ENCODE measurements around the gene ASAP2.

The ASAP2 gene

DNA sequence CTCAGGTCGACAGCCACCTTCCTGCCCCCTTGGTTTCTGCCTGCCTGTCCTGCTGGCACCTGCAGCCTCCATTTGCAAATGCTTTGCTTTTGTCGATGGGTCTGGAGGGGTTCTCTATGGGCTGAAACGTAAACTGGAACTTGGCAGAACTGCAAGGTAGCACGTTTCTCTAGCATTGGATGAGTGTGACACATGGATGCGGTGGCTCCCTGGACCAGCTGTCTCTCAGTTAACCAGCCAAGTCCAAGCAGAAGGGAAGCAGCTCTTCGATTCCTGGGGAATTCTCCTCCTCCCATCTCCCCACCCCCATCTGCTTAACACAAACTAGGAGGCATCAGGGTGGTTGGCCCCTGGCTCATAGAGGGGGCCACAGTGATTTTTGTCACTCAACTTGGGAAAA lies 159.4 kb downstream of the ASAP2 start:
- peaks cover 90% of the 10 kb centered on the region for H3K36me3 ChIP-seq (ENCODE audit: insufficient read depth, low read length)
- H3K4me1 ChIP-seq (ENCODE audit: control insufficient read depth, insufficient read depth, low read length), result peaks cover 22% of the 10 kb centered on the region

GRCh38 chr2:9370746-9371145 lies 164.1 kb downstream of the ASAP2 start:
- peak overlapping the region; percentile 18 for H3K4me2 ChIP-seq (ENCODE audit: low read length)
- no peaks in the 10 kb centered on the region for H3K27me3 ChIP-seq (ENCODE audit: control insufficient read depth, insufficient read depth, low read length)
- H3K4me3 ChIP-seq (ENCODE audit: low read length), result no peak overlapping the region
- H3K9me3 ChIP-seq (replicated peaks; ENCODE audit: low read length), result no peaks in the 10 kb centered on the region
- H3K9ac ChIP-seq (ENCODE audit: low read depth, low read length), result peak overlapping the region; percentile 13
- H3K4me1 ChIP-seq (ENCODE audit: control insufficient read depth, insufficient read depth, low read length), result peaks cover 26% of the 10 kb centered on the region
- H3K36me3 ChIP-seq (ENCODE audit: insufficient read depth, low read length), result peaks cover 85% of the 10 kb centered on the region

More for the DNA sequence above, 159.4 kb downstream of the ASAP2 start:
- H3K9ac ChIP-seq (ENCODE audit: low read depth, low read length), result no peak overlapping the region
- H3K9me3 ChIP-seq (replicated peaks; ENCODE audit: low read length), result no peaks in the 10 kb centered on the region
- no peak overlapping the region for H3K4me3 ChIP-seq (ENCODE audit: low read length)
- H3K4me2 ChIP-seq (ENCODE audit: low read length), result no peak overlapping the region
- no peaks in the 10 kb centered on the region for H3K27me3 ChIP-seq (ENCODE audit: control insufficient read depth, insufficient read depth, low read length)

DNA sequence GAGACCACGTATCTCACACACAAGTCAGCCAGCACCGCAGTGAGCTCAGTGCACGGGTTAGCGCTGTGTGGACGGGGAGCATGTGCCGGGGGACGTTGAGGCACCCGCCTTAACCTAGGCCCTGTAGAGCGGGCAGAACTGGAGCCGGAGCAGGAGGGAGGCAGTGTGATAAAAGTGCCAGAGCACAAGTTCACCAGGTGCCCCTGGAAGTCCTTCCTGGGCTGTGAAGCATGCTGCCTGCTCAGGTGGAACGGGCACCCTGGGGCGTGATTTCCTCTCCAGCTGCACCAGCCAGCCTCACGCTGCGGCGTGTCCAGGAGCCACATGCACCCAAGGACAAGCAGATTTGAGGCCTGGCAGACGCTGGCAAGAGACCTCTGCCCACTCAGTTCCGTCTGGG lies 166.4 kb downstream of the ASAP2 start:
- H3K9me3 ChIP-seq (replicated peaks; ENCODE audit: low read length), result no peaks in the 10 kb centered on the region
- no peak overlapping the region for H3K4me2 ChIP-seq (ENCODE audit: low read length)
- no peaks in the 10 kb centered on the region for H3K27me3 ChIP-seq (ENCODE audit: control insufficient read depth, insufficient read depth, low read length)
- no peak overlapping the region for H3K4me3 ChIP-seq (ENCODE audit: low read length)
- H3K9ac ChIP-seq (ENCODE audit: low read depth, low read length), result no peak overlapping the region
- peaks cover 37% of the 10 kb centered on the region for H3K4me1 ChIP-seq (ENCODE audit: control insufficient read depth, insufficient read depth, low read length)
- H3K36me3 ChIP-seq (ENCODE audit: insufficient read depth, low read length), result peaks cover 87% of the 10 kb centered on the region

DNA sequence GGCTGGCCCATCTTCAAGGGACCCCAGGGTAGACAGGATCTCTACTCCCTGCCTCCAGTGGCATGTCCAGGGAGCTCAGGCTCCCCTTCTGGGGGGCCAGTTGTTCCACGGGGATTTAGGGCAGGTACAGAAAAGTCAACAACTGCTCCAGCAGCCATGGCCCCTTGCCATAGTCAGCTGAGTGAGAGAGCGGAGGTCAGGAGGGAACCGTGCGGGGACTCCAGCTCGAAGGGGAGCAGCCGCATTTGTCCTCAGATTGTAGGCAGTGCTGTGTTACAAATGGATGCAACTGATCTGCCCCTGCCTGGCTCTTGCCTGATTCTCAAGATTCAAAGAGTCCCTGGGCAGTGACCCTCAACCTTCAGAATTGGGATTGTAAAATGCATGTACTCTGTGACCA lies 166.9 kb downstream of the ASAP2 start:
- Histone ChIP-seq H3K36me3 (ENCODE audit: insufficient read depth, low read length) (peaks cover 84% of the 10 kb centered on the region), H3K9ac (ENCODE audit: low read depth, low read length) (no peak overlapping the region), H3K27me3 (ENCODE audit: control insufficient read depth, insufficient read depth, low read length) (no peaks in the 10 kb centered on the region), H3K4me3 (ENCODE audit: low read length) (no peak overlapping the region), H3K4me2 (ENCODE audit: low read length) (no peak overlapping the region), H3K4me1 (ENCODE audit: control insufficient read depth, insufficient read depth, low read length) (peaks cover 41% of the 10 kb centered on the region), H3K9me3 (replicated peaks; ENCODE audit: low read length) (no peaks in the 10 kb centered on the region)

DNA sequence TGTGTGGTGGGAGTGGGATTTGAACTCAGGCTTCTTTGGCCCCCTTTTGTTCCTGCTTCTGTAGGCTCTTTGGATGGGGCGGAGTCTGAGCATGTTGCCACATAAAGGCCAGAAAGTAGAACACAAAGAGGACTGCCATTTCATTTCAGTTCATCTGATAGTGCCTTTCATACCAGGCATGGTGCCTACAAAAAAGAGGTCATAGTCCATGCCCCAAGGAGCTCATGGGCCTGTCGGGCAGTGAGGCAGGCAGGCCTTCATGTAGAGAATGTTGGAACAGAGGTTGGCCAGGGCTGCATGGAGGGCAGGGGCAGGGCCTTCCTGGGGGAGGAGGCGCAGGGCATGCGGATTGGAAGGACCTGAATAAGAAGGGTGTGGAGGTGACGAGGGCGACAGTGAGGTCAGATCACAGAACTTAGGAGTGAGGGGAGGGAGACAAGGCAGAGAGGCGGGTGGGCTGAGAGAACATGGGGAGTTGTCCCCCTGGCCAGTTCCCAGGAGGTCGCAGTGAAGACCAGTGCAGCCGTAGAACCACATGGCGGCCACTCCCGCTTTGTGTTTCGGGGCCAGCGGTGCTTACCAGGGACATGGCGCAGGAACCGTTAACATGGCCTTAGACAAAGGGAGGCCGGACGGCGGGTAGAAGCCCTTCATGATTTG lies 167.6 kb downstream of the ASAP2 start:
- Histone ChIP-seq H3K27me3 (ENCODE audit: control insufficient read depth, insufficient read depth, low read length) (no peaks in the 10 kb centered on the region), H3K4me3 (ENCODE audit: low read length) (no peak overlapping the region), H3K36me3 (ENCODE audit: insufficient read depth, low read length) (peaks cover 86% of the 10 kb centered on the region), H3K4me2 (ENCODE audit: low read length) (no peak overlapping the region), H3K4me1 (ENCODE audit: control insufficient read depth, insufficient read depth, low read length) (peaks cover 49% of the 10 kb centered on the region), H3K9ac (ENCODE audit: low read depth, low read length) (no peak overlapping the region), H3K9me3 (replicated peaks; ENCODE audit: low read length) (no peaks in the 10 kb centered on the region)

DNA sequence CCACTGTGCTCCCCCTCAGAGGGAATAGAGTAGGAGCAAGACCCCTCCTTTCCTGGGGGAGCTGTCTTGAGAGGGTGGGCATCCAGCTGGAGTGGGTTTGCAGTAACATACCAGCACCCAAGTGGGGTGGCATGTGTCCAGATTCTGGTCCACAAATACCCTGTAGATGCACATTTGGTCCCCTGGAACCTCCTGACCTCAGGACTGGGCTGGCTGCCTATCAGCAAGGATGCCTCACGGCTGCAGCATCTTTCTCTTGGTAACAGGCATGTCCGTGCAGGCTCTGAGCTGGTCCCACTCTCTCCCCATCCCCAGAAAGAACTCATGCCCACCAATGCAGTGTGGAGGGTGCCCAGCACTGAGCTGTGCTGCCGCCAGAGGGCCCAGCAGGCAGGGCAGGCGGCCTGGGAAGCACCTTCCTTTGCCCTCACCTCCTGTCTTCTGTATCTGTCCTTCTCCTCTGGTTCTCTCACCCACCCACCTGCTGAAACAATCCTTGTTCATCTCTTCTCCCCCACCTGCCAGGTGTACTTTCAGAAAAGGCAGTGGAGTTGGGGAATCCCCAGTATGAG lies 169.3 kb downstream of the ASAP2 start:
- H3K9me3 ChIP-seq (replicated peaks; ENCODE audit: low read length), result no peaks in the 10 kb centered on the region
- H3K4me1 ChIP-seq (ENCODE audit: control insufficient read depth, insufficient read depth, low read length), result peaks cover 48% of the 10 kb centered on the region
- H3K36me3 ChIP-seq (ENCODE audit: insufficient read depth, low read length), result peaks cover 85% of the 10 kb centered on the region
- no peaks in the 10 kb centered on the region for H3K27me3 ChIP-seq (ENCODE audit: control insufficient read depth, insufficient read depth, low read length)
- H3K4me3 ChIP-seq (ENCODE audit: low read length), result no peak overlapping the region
- H3K9ac ChIP-seq (ENCODE audit: low read depth, low read length), result no peak overlapping the region
- no peak overlapping the region for H3K4me2 ChIP-seq (ENCODE audit: low read length)

- Histone ChIP-seq H3K4me2 (ENCODE audit: low read length) (peak overlapping the region; percentile 58), H3K9ac (ENCODE audit: low read depth, low read length) (peak overlapping the region; percentile 46), H3K4me3 (ENCODE audit: low read length) (no peak overlapping the region), H3K27me3 (ENCODE audit: control insufficient read depth, insufficient read depth, low read length) (no peaks in the 10 kb centered on the region), H3K9me3 (replicated peaks; ENCODE audit: low read length) (no peaks in the 10 kb centered on the region), H3K4me1 (ENCODE audit: control insufficient read depth, insufficient read depth, low read length) (peaks cover 40% of the 10 kb centered on the region), H3K36me3 (ENCODE audit: insufficient read depth, low read length) (peaks cover 84% of the 10 kb centered on the region)
These were observed 171.0 kb downstream of the ASAP2 start for GRCh38 chr2:9377461-9378097.

DNA sequence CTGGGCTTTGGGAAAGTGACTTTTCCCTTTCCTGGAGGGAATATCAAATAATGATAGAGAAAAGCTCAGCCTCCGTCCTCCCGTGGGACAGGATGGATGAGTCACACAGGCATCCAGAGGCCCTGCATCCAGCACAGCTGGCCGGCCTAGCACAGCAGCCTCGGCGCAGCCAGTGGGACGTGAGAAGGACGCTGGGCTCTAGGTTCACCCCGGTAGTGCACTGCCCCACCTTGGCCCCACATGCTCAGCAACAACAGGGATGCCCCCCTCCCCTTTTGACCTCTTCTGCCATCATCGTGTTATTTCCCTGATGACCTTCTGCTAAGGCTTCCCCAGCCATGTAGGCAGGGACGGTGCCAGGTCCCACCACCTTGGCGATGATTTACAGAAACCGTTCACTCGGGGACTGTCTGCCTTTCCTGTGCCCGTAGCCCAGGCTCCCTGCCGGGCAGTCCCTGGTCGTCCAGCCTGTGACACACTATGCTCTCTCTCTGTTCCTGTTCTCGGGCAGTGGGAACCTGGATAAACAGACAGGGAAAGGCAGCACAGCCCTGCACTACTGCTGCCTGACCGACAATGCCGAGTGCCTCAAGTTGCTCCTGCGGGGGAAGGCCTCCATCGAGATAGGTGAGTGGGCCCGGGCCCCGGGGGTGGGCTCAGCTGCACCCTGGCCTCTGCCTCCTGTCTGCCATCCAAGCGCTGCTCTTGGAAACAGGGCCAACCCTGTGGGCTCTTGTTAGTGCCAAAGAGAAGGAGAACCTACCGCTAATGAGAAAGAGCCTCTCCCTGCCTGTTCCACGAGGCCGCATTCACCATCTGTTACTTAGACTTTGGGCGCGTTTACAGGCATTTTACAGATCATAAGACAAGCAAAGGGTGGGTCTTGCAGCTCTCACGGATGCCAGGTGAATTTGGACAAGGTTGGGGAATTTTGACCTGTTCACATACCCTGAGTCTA lies 172.1 kb downstream of the ASAP2 start:
- Histone ChIP-seq H3K4me2 (ENCODE audit: low read length) (peak overlapping the region; percentile 58), H3K4me1 (ENCODE audit: control insufficient read depth, insufficient read depth, low read length) (peaks cover 40% of the 10 kb centered on the region), H3K9me3 (replicated peaks; ENCODE audit: low read length) (no peaks in the 10 kb centered on the region), H3K36me3 (ENCODE audit: insufficient read depth, low read length) (peaks cover 84% of the 10 kb centered on the region), H3K27me3 (ENCODE audit: control insufficient read depth, insufficient read depth, low read length) (no peaks in the 10 kb centered on the region), H3K4me3 (ENCODE audit: low read length) (no peak overlapping the region), H3K9ac (ENCODE audit: low read depth, low read length) (peak overlapping the region; percentile 46)

GRCh38 chr2:9379391-9379755 lies 172.8 kb downstream of the ASAP2 start:
- no peaks in the 10 kb centered on the region for H3K9me3 ChIP-seq (replicated peaks; ENCODE audit: low read length)
- peaks cover 82% of the 10 kb centered on the region for H3K36me3 ChIP-seq (ENCODE audit: insufficient read depth, low read length)
- no peak overlapping the region for H3K4me3 ChIP-seq (ENCODE audit: low read length)
- no peak overlapping the region for H3K9ac ChIP-seq (ENCODE audit: low read depth, low read length)
- peaks cover 40% of the 10 kb centered on the region for H3K4me1 ChIP-seq (ENCODE audit: control insufficient read depth, insufficient read depth, low read length)
- no peaks in the 10 kb centered on the region for H3K27me3 ChIP-seq (ENCODE audit: control insufficient read depth, insufficient read depth, low read length)
- no peak overlapping the region for H3K4me2 ChIP-seq (ENCODE audit: low read length)

DNA sequence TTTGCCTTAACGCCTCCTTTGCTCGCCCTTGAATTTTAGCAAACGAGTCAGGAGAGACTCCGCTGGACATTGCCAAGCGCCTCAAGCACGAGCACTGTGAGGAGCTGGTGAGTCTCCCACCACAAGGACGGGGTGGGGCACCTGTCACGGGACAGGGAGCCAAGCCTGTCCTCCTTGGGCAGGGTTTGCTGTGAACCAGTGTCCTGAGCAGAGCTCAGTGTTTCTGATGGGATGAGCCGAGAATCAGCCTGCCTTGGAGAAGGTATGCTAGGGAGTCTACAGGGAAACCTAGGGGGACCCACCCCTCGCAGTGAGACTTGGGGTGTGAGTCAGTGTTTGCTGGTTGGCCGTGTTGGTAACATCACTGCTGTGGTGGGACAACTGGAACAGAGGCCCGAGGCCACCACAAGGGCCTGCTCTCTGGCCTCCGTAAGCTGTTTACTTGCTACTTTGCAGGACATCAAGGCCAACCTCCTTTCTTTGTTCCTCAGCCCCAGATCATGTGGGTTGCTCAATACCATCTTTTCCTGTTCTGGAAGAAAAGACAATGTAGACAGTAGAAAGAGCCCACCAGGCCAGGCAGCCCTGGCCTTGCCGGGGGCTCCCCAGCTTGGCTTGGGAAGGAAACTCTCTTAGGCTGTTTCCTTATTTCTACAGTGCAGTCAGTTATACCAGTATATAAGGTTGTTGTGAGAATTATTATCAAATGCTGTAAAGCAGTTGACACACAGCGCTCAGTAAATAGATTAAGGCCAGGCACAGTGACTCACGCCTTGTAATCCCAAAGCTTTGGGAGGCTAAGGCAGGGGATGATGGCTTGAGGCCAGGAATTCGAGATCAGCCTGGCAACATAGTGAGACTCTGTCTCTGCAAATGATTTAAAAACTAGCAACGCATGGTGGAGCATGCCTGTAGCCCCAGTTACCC lies 174.4 kb downstream of the ASAP2 start:
- Histone ChIP-seq H3K9ac (ENCODE audit: low read depth, low read length) (peak overlapping the region; percentile 35), H3K4me3 (ENCODE audit: low read length) (no peak overlapping the region), H3K9me3 (replicated peaks; ENCODE audit: low read length) (no peaks in the 10 kb centered on the region), H3K27me3 (ENCODE audit: control insufficient read depth, insufficient read depth, low read length) (no peaks in the 10 kb centered on the region), H3K4me1 (ENCODE audit: control insufficient read depth, insufficient read depth, low read length) (peaks cover 47% of the 10 kb centered on the region), H3K4me2 (ENCODE audit: low read length) (peak overlapping the region; percentile 39), H3K36me3 (ENCODE audit: insufficient read depth, low read length) (peaks cover 82% of the 10 kb centered on the region)

Data from skeletal muscle satellite cell (primary cell).